Ishikawa (cell line): ENCODE results near the gene RAVER1.
A peak's percentile ranks its signal among the peaks of the same experiment; 100 is the strongest.

Source experiments
- CEBPB ChIP-seq: IDR thresholded peaks from 2 replicates; pipeline ENCODE4 v1.6.1; 2012
- CREB1 ChIP-seq: IDR thresholded peaks from 2 replicates; pipeline ENCODE4 v1.6.1; 2012; ENCODE audit warnings: low read depth
- EGR1 ChIP-seq: IDR thresholded peaks from 2 replicates; pipeline ENCODE4 v1.6.1; 2012
- EP300 ChIP-seq: IDR thresholded peaks from 2 replicates; pipeline ENCODE4 v1.6.1; 2012; ENCODE audit warnings: borderline replicate concordance
- FOXM1 ChIP-seq: IDR thresholded peaks from 2 replicates; pipeline ENCODE4 v1.6.1; 2012; ENCODE audit warnings: low read depth, borderline replicate concordance
- MAX ChIP-seq: IDR thresholded peaks from 2 replicates; pipeline ENCODE4 v1.6.1; 2012
- NFIC ChIP-seq: IDR thresholded peaks from 2 replicates; pipeline ENCODE4 v1.6.1; 2012
- RAD21 ChIP-seq: IDR thresholded peaks from 2 replicates; pipeline ENCODE4 v1.6.1; 2012; ENCODE audit warnings: low read depth
- REST ChIP-seq: IDR thresholded peaks from 2 replicates; pipeline ENCODE4 v1.6.1; 2012; ENCODE audit warnings: low read depth, mild to moderate bottlenecking
- TAF1 ChIP-seq: IDR thresholded peaks from 2 replicates; pipeline ENCODE4 v1.6.1; 2012; ENCODE audit warnings: low read depth, mild to moderate bottlenecking
- TCF12 ChIP-seq: IDR thresholded peaks from 2 replicates; pipeline ENCODE4 v1.6.1; 2012; ENCODE audit warnings: low read depth
- TEAD4 ChIP-seq: IDR thresholded peaks from 2 replicates; pipeline ENCODE4 v1.6.1; 2012
- USF1 ChIP-seq: IDR thresholded peaks from 2 replicates; pipeline ENCODE4 v1.6.1; 2012
- YY1 ChIP-seq: IDR thresholded peaks from 2 replicates; pipeline ENCODE4 v1.6.1; 2012; ENCODE audit warnings: low read depth
- ZBTB7A ChIP-seq: IDR thresholded peaks from 2 replicates; pipeline ENCODE4 v1.6.1; 2012; ENCODE audit warnings: low read depth

RAVER1 gene

GRCh38 chr19:10317045-10317856 is 16.1 kb downstream of the RAVER1 start:
- no peak for TF ChIP-seq USF1
- TF ChIP-seq REST: no peak
- no peak for TF ChIP-seq NFIC
- no peak for TF ChIP-seq MAX
- no peak for TF ChIP-seq CREB1
- TF ChIP-seq ZBTB7A: no peak
- no peak for TF ChIP-seq EP300
- no peak for TF ChIP-seq TAF1
- TF ChIP-seq TEAD4: no peak
- no peak for TF ChIP-seq FOXM1
- no peak for TF ChIP-seq EGR1
- TF ChIP-seq TCF12: no peak
- TF ChIP-seq CEBPB: no peak
- no peak for TF ChIP-seq RAD21
- no peak for TF ChIP-seq YY1

- TF ChIP-seq NFIC (0 out of 2 replicates have a peak, but pooled peaks have one; percentile 5), ZBTB7A (peak; percentile 77; the same call in 1 of the 2 replicates), EP300 (no peak)
Observed at GRCh38 chr19:10316229-10317044, 16.9 kb downstream of the RAVER1 start.

- TF ChIP-seq ZBTB7A: no peak
- TF ChIP-seq NFIC: peak; percentile 53; the same call in 1 of the 2 replicates
- TF ChIP-seq USF1: peak; percentile 99
- TF ChIP-seq CEBPB: no peak
- no peak for TF ChIP-seq FOXM1
- peak; percentile 96 for TF ChIP-seq MAX
- TF ChIP-seq EGR1: no peak
- TF ChIP-seq EP300: peak; percentile 33; the same call in 1 of the 2 replicates
- no peak for TF ChIP-seq REST
- 0 out of 2 replicates have a peak, but pooled peaks have one; percentile 13 for TF ChIP-seq CREB1
- TF ChIP-seq RAD21: no peak
- peak; percentile 68; the same call in 1 of the 2 replicates for TF ChIP-seq TAF1
- peak; percentile 99 for TF ChIP-seq YY1
- TF ChIP-seq TEAD4: 0 out of 2 replicates have a peak, but pooled peaks have one; percentile 10
- peak; percentile 69; the same call in 1 of the 2 replicates for TF ChIP-seq TCF12
Observed at GRCh38 chr19:10315335-10316214, 17.8 kb downstream of the RAVER1 start, which contains the start of gene FDX2. TSS of gene FDX2 (minus strand) at chr19:10316015. CDS start at chr19:10315996, 19 bp downstream.

- TF ChIP-seq FOXM1: no peak
- no peak for TF ChIP-seq EGR1
- TF ChIP-seq CEBPB: no peak
- no peak for TF ChIP-seq ZBTB7A
- TF ChIP-seq TAF1: no peak
- TF ChIP-seq EP300: no peak
- TF ChIP-seq MAX: no peak
- TF ChIP-seq REST: no peak
- TF ChIP-seq USF1: no peak
- no peak for TF ChIP-seq RAD21
- TF ChIP-seq TCF12: no peak
- no peak for TF ChIP-seq NFIC
- TF ChIP-seq YY1: no peak
- no peak for TF ChIP-seq TEAD4
- TF ChIP-seq CREB1: no peak
Observed at GRCh38 chr19:10309423-10309822, 23.9 kb downstream of the RAVER1 start, which contains the start of gene ZGLP1. TSS of gene ZGLP1 (minus strand) at chr19:10309815.
